T follicular helper cell (primary cell): ENCODE measurements around the gene NDST1.

Experiments used
- DNase-seq: peaks from one replicate; pipeline ENCODE4 v3.0.0-alpha.2; 2020; ENCODE audit warnings: low read depth

Gene NDST1

DNA sequence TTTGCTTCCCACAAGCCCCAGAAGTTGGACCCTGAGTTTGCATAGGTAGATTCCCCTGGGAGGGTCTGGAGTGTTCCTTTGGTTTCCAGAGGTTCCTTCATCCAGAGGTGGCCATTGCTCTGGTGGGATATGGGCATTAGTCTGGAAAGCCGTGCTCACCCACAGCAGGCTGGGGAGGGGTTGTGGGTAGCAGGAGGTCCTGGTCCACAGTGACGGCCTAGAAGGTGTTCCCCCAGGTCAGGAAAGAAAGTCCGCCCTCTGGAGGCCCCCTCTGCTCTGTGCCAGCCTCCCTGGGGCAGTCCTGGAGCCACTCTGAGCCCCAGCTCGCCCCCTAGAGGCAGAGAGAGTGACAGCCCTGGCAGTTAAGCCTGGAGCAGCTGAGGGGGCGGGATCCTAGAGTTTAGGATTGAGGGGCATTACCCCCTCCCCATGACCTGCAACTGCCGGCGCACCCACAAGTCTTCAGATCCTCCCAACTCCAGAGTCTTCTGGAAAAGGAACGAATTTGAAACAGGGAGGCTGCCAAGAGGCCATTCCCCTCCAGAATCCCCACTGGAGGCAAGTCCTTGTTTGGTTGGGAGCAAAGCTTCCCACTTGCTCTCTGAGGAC lies 36.8 kb downstream of the NDST1 start:
- peak; percentile 25 for DNase-seq

DNA sequence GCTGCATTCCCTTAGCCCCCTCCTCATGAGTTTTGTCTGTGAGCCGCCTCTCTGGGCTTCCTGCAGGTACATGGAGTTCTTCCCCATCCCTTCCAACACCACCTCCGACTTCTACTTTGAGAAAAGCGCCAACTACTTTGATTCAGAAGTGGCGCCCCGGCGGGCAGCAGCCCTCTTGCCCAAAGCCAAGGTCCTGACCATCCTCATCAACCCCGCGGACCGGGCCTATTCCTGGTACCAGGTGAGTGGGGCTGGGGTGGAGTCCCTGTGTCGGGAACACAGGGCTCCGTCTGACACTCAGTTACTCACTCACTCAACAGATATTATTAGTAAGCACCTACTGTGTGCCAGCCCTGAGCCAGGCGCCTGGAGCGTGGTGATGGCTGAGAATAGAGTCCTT lies 37.3 kb downstream of the NDST1 start:
- DNase-seq: no peak

DNA sequence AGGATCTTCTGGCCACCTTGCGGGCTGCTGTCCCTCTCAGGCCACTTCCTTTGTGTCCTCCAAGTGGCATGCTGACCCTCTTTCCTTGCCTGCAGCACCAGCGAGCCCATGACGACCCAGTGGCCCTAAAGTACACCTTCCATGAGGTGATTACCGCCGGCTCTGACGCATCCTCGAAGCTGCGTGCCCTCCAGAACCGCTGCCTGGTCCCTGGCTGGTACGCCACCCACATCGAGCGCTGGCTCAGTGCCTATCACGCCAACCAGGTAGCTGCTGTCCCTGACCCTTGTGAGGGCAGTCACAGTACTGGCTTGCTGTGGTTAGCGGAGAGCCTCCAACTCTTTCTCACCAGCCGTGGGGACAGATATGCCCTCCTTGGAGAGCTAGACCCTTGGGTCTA lies 40.2 kb downstream of the NDST1 start:
- no peak for DNase-seq

DNA sequence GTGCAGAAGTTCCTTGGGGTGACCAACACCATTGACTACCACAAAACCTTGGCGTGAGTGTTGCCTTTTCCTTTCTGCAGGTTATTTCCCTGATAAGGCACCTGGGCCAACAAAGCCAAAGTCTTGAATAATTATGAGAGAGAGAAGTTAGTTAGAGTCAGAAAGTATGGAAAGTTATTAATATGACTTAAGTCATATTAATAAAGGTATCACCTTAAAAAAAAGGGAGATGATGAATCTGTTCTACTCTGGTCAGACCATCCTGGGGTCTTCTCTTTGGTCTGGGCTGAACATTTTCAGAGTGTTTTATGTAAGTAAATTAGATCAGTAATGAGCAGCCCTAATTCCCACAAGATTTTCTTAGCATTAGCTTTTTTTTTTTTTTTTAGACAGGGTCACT lies 41.8 kb downstream of the NDST1 start:
- DNase-seq: no peak

DNA sequence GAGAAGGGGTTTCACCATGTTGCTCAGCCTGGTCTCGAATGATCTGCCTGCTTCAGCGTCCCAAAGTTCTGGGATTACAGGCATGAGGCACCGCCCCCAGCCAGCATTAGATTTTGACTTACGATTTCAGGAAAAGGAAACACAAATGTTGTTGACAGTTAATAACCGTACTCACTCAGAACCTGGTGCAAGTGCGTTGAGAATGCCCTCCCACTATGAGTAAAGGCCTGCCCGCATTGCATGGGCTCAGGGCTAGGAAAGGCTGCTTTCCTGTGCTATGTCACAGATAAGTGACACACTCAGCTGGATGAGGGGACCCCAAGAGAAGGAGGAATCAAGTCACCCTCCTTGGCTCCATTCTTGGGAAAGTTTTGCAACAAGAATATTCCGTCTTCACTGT lies 42.4 kb downstream of the NDST1 start:
- no peak for DNase-seq

DNA sequence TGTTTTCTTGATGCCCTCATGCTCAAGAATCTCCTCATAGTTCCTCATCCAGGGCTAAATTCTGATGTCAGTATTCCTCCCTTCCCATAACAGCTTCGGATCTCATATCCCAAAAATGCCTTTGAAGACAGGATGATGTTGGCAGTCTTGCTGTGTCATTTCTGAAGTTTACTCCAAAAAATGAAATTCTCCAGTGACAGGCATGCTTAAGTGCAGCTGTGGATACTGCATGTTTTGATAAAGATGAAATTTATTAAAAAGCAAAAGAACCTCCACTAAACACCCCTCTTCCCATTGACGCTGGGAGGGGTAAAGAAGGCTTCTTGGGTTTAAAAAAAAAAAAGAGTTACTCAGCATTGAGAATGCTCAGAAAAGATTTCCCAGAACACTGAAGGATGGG lies 43.1 kb downstream of the NDST1 start:
- no peak for DNase-seq

DNA sequence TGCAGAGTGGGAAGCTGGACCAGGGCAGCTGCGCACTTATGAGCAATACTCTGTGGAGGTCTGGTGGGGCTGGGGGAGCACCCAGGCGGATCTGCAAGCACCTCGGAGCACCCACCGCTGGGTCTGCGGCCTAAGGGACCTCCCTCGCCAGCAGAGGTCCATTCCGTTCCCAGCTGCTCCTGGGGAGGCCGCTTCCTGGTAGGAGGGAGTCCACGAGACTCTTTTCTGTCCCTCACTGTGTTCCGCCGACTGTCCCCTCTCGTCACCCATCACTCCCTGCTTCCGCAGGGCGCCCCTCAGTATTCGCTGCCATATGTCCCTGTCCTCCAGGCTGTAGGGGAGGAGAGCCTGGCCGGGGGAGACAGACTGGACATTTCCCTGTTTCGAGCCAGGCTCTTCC lies 45.5 kb downstream of the NDST1 start:
- DNase-seq: no peak

DNA sequence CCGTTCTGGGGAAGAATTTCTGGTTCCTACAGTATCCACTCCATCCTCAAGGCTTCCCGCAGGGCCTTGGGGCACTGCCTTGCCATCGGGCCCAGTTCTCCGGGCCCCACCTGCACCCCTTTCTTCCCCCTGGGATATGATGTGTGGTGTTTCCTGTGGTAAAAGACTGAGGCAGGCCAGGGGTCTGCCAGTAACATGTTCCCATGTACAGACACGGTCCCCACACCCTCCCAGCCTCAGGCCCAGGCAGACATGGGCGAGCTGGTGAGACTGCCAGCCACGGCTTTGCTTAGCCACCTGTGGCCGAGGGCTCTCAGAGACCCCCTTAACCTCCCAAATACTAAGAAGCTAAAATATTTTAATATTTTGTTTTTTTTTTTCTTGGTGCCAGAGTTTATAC lies 46.0 kb downstream of the NDST1 start:
- DNase-seq: no peak

DNA sequence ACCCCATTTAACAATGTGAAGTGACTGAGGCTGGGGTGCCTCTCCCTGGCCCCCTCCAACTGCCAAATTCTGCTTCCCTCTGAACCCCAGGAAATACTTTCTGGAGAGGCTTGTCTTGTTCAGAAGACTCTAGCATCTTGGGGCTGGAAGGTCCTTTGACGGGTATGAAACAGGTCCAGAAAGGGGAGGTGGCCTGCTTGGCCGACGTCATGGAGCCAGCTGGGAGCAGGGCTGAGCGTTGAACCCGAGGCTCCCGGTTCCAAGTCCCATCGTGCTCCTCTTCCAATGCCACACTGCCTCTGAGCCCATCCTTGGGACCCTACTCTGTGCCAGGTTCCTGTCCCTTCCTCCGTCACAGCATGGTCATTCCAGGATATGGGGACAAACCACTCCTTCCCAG lies 46.9 kb downstream of the NDST1 start:
- no peak for DNase-seq

DNA sequence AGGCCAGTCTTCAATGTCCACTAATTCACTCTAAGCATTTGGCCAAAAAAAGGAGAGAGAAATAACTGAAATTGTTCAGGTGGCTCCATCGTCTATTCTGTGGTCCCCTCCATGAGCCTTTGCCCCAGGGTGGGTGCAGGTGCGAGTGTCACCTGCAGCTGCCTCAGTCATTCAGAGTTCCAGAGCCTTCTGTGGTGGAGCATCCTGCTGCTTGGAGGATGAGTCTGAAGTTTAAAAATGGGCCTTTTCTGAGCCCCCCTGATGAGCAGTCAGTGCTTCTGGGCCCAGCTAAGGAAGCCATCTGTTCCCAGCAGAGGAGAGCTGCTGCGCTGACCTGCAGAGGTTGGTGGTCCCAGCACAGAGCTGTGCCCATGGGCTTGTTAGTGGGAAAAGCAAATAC lies 48.2 kb downstream of the NDST1 start:
- DNase-seq: no peak

DNA sequence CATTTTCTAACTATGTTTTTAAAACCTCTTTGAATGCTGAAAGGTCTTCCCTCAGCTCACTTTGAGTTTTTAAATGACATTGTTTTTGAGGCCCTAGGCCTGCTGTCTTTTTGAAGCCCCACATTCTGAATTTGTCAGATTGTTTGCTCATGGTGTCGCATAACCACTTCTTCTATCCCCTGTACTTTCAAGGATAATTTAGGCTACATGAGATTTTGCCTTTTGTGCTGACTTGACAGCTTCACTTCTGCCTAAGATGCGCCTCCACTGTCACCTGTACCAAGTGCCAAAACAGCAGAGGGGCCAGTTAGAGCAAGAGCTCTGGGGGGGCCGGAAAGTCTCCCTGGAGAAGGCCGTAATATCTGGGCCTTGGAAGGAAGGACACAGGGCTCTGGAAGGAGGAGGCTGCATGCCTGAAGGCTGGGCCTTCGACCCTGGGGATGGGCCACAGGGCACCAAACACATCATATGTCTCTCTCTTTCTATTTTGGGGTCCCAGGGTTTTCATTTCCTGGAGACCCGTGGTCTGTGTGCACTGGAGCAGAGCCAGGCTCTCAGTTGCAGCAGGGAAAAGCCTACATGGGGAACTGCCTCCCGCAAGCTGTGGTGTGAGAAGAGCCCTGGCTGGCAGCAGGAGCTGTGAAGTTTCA lies 49.1 kb downstream of the NDST1 start:
- DNase-seq: no peak

DNA sequence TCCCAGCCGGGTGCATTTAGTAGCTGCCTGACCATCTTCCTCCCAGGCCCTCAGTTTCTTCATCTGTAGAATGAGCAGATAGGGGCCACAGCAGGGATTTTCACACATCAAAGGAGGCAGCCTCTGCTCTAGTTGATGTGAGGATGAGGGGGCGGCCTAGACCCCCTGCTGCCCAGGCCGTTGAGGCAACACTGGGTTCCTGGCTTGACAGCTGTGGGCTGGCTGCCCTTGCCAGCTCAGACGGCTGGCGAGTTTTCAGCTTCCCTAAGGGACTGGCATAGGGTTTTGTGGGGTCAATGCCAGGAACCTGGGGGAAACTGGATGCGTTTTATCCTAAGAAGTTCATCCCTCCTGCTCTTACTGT lies 49.6 kb downstream of the NDST1 start:
- DNase-seq: no peak

DNA sequence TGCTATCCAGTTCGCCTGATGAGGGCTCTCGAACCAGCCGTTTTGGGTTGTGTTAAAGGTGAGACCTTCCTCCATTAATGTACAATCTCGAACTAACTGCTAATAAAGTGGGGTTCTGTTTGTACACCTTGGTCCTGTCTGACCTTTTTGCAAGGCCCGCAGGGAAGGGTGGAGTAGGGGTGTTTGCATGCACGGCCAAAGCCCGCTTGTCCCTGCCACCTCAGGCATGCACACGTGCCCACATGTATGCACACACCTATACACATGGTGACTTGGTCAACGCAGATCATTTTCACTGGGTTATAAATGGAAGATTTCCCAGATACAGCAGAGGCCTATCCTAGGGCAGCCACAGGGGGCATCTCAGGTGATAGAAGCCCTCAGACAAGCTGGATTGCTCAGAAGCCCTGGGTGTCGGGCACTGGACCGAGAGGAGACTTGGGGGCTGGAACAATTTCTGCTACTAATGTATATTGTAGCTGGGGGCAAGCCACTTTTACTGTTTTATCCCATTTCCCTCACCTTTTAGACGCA lies 50.2 kb downstream of the NDST1 start:
- no peak for DNase-seq

DNA sequence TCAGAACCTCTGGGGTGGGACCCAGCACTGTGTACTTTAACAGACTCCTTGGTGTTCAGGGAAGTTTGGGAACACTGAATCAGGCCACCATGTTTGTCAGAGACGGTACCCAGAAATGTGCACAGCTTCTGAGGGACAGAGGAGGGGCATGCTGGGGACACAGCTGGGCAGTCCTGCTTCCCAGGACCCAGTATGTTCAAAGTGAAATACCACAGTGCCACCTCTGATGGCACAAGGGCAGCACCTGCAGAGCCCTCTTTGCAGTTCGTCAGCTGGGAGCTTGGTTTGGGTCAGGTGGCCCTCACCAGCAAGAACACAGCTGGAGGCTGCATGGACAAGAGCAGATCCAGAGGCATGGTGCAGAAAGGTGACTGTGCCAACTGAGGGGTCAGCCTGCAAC lies 51.2 kb downstream of the NDST1 start:
- DNase-seq: no peak

DNA sequence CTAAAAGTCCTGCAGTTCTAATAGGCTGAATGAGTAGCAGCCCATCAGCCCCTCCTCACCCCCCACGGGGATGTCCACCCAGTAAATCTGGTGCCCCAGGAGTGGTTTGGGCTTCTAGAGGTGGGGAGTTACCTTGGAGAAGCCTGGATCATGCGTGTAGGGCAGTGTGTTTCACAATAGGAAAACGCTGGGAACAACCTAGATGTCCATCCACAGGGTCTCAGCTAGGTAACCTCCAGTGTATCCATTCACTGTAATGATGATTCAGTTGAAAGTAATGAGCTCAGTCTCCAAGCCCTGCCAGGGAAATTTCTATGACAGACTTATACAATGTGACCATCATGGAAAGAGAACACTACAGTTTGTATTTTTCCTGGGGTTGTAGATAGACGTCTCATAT lies 51.8 kb downstream of the NDST1 start:
- DNase-seq: no peak

DNA sequence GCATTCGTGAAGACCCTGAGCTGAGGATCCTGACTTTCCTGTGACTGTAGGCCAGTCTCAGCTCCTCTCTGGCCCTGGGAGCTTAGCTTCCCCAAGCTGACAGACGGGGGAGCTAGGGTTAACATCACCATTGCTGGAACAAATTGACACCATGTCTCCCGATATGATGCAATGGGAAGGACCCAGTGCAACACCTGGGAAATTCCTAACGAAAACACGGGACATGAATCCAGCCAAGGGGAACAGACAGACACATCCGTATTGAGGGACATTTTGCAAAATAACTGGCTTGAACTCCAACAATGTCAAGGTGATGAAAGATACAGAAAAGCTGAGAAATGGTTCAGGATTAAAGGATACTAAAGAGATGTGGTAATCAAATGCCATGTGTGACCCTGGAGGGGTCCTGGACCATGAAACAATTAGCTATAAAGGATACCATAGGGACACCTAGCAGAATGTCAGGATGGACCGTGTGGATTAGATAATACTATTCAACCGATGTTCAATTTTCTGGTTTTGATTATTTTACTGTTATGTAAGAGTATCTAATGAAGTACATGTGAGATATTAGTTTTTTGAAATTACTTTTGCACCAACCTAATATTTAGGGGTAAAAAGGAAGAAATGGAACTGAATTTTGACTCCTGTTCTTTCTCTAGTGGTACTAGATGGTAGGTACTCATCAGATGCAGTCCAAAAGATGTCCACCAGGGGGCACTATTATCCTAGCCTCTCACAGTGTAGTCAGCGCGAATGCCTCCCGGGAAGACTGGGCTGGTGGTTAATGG lies 52.7 kb downstream of the NDST1 start:
- peak; percentile 78 for DNase-seq

DNA sequence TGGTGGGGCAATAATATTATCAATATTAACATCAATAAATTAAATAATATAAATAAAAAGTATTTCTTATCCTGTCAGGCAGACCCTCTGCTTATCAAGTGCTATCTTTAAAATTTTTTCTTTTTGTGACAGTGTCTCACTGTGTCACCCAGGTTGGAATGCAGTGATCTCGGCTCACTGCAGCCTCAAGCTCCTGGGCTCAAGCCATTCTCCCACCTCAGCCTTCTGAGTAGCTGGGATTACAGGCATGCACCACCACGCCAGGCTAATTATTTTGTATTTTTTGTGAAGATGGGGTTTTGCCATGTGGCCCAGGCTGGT lies 53.2 kb downstream of the NDST1 start:
- DNase-seq: no peak

DNA sequence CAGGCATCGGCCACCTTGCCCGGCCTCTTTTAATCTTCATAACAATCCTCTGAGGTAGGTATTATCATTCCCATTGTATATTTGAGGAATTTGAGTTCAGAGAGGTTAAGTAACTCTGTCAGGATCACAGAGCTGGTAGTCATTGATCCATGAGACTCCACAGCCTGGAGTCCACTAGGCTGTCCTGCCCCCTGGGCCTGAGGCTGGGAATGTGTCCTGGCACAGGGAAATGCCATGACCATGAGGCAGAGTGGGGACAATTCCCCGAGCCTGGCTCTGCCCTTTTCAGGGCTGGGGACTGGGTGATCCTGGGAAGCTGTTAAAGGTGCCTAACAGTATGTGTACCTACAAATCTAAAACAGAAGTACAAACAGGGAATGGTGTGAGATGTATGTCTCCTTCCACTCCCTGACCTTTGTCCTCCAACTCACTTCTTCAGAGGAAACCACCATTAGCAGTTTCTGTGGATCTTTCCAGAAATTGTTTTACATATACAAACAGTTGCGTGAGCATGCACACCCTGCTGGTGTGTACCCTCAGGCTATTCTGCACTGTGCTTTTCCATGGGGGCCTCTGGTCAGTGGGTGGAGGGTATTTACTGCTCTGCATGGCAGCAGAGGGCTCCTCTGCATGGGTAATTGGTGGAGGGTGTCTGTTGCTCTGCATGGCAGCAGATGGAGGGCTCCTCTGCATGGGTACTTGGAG lies 53.8 kb downstream of the NDST1 start:
- no peak for DNase-seq

DNA sequence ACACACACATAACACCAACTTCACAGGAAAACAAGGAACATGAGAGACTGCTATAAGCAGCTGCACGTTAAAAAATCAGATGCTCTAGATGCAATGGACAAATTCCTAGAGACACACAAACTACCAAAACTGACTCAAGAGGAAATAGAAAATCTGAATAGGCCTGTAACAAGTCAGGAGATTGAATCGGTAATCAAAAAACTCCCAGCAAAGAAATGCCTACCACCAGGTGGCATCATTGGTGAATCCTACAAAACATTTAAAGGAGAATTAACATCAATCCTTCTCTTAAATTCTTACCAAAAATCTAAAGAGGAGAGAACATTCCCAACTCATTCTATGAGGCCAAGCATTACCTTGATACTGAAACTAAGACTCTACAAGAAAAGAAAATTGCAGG lies 54.9 kb downstream of the NDST1 start:
- DNase-seq: no peak

DNA sequence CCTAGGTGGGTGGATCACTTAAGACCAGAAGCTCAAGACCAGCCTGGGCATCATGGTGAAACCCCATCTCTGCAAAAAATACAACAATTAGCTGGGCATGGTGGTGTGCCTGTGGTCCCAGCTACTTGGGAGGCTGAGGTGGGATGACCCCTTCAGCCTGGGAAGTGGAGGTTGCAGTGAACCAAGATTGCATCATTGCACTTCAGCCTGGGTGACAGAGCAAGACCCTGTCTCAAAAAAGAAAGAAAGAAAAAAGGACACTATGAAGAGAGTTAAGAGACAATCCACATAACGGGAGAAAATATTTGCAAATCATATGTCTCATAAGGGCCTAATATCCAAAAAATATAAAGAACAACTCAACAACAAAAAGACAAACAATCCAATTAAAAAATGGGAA lies 57.9 kb downstream of the NDST1 start:
- DNase-seq: no peak

DNA sequence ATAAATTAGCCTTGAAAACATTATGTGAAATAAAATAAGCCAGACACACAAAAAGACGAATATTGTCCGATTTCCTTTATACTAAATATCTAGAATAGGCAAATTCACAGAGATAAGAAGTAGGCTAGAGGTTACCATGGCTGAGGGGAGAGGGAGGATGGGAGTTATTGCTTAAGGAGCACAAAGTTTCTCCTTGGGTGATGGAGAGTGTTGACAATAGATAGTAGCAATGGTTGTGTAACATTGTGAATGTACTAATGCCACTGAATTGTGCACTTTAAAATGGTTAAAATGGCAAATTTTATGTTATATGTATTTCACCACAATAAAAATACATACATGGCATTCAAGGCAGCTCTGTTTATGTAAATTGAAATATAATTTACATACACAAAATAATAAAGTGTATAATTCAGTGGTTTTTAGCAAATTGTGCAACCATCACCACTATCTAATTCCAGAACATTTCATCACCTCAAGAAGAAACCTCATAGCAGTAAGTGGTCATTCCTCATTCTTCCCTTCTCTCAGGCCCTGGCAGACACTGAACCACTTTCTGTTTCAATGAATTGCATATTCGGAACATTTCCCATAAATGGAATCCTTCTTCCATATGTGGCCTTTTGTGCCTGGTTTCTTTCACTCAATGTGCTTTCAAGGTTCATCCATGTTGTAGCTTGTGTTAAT lies 59.2 kb downstream of the NDST1 start:
- DNase-seq: no peak

DNA sequence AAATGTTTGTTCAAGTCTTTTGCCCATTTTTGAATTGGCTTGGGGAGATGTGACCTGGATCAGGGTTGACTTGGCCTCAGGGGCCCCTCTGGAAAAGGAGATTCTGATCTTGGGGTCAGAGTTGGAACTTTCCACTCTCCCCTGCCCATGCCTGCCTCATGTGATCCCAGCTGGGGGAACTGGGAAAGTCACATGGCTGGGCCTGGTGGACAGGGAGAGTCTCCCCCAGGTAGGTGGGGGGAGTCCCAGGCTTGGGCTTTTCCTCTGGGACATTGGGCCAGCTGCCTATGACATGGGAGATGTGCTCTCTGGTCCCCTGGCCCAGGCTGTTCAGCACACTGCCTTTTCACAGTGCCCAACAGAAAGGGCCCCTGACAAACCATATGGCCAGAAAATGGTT lies 60.7 kb downstream of the NDST1 start:
- no peak for DNase-seq
